HG03439 (cell line): ENCODE data around the gene CATSPER3.

ENCODE experiments used
- ATAC-seq: cut with Tn5 transposase; IDR thresholded peaks from one replicate; pipeline ENCODE4 v1.9.1; 2021; ENCODE audit warnings: mild to moderate bottlenecking, moderate library complexity; ENCODE audit not compliant: unreplicated experiment

The CATSPER3 gene

DNA sequence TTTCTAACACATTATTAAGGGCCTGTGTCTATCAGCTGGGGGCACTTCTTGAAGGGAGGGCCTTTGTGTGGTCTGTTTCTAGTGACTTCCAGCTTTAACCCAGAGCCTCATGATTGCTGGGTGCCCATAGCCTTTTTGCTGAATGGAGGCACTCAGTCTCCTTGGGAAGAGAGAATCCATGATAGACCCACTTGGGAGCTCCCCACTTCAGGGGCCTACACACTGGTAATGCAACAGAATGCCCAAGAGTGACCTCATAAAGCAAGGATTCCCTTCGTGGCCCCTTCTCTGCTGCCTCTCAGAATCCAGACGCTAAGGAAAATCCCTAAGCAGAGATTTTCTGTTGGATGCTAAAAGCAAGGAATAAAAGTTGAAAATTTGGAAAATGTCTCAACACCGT, at the start of gene CATSPER3:
TSS of gene CATSPER3 (plus strand) at position 301 of the 400 bp plus-strand sequence. CDS start at position 386, 85 bp downstream.
- no peak for ATAC-seq

- ATAC-seq, result no peak
Observed at GRCh38 chr5:134918861-134919260, 48.8 kb upstream of the CATSPER3 start.

DNA sequence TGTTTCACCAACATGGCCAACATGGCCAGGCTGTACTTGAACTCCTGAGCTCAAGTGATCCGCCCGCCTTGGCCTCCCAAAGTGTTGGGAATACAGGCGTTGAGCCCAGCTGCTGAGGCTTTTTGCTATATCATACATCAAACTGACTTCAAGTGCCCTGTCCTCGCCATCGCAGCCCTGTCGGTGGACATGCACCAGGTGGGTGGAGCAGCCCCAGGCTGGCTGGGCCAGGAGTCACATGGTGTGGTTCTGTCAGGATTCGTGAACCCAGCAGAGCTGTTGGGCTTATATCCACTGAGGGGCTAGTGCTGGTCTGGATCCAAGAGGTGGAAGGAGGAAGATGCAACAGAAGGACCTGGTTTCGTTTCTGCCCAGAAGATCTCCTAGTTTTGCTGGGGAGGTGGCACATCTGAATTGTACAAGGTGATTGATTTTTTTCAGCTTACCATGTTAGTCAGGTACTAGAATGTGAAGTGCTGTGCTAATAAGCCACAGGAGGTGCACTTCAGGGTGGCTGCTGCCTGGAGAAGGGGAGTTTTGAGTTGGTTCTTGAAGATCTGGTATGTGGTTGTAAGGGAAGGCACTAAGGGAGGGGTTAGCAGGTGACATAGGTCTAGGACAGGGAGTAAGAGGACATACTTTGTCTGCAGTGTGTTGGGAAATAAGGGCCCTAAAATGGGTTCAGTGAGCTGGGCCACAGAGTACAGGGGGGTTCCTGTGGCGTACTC, 46.7 kb upstream of the CATSPER3 start:
- no peak for ATAC-seq

- ATAC-seq, result no peak
Observed at GRCh38 chr5:134932508-134932907, 35.2 kb upstream of the CATSPER3 start.

GRCh38 chr5:134934202-134934601, 33.5 kb upstream of the CATSPER3 start:
- no peak for ATAC-seq

DNA sequence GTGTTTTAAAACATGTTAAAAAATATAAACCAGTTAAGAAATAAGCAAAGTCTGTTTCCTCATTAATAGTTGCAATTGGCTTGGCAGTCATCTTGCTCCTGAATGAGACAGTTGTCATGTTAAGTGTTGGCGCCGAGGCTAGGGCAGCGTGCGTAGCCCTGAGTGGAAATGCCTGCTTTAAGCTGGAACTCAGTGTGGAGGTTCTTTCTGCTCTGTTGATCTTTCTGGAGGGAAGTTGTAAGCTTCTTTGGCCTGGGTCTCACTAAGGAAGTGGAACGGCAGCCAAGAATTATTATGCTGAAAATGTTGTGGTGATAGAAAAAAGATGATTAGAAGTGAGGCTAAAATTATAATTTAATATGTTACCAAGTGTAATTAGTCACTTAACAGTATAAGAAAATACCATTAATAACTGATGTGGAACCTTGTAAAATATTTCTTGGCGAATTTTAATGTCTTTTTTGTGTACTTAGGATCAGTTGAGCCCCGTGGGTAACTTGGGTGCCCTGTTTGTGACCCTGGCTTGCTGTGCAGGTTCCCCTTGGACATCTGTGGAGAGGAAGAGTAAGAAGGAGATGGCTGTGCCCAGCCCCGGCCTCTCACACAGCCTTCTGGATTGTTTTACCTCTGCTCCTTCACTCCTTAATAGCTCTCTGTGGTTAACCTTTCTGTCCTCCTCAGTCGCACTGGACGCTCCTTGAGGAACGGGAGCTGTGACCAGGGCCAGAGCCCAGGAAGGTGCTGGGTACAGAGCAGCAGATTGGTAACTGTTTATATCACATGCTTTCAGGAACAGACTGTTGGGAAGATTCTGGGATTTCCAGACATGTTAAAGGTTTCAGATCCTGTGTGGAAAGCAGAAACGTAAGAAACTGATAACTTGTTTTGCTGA, 31.8 kb upstream of the CATSPER3 start:
- ATAC-seq, result no peak

GRCh38 chr5:134937526-134937925, 30.2 kb upstream of the CATSPER3 start:
- ATAC-seq, result no peak

DNA sequence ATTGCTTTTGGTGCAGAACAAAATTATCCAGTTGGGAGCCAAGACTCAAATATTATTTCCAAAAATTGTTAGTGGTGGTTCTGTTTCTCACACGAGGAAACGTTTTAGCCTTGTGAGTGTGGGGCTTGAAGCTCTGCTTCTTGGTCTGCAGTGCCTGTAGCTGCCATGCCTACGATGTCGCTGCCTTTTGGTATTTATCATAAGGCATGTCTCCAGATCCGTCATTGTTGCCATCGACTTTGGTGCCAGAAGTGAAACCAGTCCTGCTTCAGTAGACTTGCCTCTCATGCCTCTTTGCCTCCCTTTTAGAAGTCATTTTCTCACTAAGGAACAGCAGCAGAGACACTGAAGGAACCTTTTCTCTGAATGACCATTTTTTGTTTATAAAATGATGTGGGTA, 29.7 kb upstream of the CATSPER3 start:
- no peak for ATAC-seq

DNA sequence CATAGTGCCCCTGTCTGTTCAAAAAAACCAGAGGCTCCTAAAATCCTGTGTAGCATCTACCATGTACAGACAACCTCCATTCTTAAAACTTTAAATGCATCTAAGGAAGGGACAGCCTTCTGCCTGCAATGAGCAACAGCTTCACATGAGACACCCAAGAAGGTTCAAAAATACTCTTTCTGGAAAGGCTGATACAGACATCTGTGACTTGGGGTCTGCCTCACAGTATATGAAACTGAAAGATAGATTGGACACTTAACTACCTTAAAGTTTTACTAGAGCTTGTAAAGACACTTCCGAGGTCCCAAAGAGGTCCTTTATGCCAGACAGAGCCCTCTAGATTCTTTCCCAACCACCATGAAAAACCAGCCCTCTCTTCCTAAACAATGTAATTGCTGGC, 28.2 kb upstream of the CATSPER3 start:
- ATAC-seq, result no peak

DNA sequence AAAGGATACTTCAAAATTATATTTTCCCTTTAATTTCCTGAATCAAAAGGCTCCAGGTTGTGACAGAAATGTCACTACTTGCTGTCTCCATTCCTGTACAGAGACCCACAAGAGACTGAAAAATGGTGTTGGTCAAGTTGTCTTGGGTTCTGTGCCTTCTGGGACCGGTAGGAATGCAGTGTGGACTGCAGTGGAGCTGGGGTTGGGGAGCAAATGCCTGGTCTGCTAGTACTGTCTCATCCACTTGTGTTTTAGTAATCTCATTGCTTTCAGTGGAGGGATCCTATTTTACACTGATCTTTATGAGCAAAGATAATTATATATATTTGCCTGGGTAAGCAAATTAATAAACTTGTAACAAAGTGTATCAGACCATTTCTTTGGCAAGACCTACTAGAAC, 24.2 kb upstream of the CATSPER3 start:
- no peak for ATAC-seq

- ATAC-seq, result no peak
Observed at GRCh38 chr5:134944630-134945029, 23.1 kb upstream of the CATSPER3 start.

- ATAC-seq, result no peak
Observed at GRCh38 chr5:134945041-134945440, 22.7 kb upstream of the CATSPER3 start.

DNA sequence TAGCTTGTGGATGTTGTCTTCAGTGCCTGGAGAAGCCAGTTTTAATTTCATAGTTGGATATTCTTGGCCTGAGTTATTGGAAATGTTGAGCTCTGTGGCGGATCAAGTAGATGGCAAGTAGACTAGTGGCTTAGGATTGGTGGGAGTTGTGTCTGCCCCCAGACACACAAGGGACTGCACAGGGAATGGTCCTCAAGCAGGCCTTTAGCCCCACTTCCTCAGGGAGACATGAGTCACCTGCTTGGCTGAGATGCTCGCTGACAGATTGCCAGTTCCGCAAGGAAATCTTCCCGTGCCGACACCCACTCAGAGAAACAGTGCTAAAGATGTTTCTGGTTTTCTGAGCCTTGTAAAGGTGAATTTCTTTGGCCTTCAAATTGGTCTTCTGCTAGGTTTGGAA, 18.8 kb upstream of the CATSPER3 start:
- no peak for ATAC-seq

GRCh38 chr5:134949316-134949715, 18.4 kb upstream of the CATSPER3 start:
- ATAC-seq, result no peak

GRCh38 chr5:134957920-134958608, 9.6 kb upstream of the CATSPER3 start:
- ATAC-seq, result no peak

GRCh38 chr5:134958755-134959154, 9.0 kb upstream of the CATSPER3 start:
- ATAC-seq, result no peak

DNA sequence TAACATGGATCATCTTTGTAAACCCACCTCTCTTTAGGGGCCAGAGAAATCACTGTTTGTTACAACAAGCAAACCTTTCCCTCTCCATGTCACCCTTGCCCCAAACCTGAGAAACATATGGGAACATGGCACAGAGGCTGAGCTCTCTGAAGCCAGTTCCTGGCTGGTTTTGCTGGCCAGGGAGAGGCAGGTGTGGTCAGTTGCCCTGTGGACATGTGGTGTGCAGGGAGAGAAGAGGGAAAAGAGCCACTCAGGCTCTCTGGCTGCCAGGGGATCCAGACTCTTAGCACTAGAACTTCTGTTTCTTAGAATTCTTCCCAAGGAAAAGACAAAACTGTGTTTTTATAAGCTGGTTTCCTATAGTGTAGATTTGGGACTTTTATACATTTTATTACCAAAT, 4.6 kb upstream of the CATSPER3 start:
- ATAC-seq, result no peak

GRCh38 chr5:134964359-134965270, 3.1 kb upstream of the CATSPER3 start:
- no peak for ATAC-seq

GRCh38 chr5:134965271-134965825, 2.4 kb upstream of the CATSPER3 start:
- ATAC-seq, result no peak

GRCh38 chr5:134968055-134968454, 348 bp downstream of the CATSPER3 start:
- ATAC-seq, result no peak
